Type B pancreatic cell (in vitro differentiated cells): ENCODE results near the gene C4orf50. TPM values are rescaled to one million over a fixed set of nuclear protein-coding genes. Genes with fewer than 3 reads are reported as not detected.

Experiments
- DNase-seq: peaks from one replicate; pipeline ENCODE4 v3.0.0; 2021; ENCODE audit warnings: mixed read lengths; ENCODE audit not compliant: unreplicated experiment; ENCODE audit errors: extremely low spot score
- H3K27ac Mint-ChIP-seq: 2 replicates; pipeline ENCODE4 v1.8.0; 2021; ENCODE audit warnings: mild to moderate bottlenecking, mixed read lengths
- H3K27me3 Mint-ChIP-seq: 2 replicates; pipeline ENCODE4 v1.8.0; 2021; ENCODE audit warnings: mixed read lengths
- H3K36me3 Mint-ChIP-seq: 2 replicates; pipeline ENCODE4 v1.8.0; 2021; ENCODE audit warnings: mixed read lengths
- H3K4me1 Mint-ChIP-seq: one replicate; pipeline ENCODE4 v1.8.0; 2021; ENCODE audit warnings: mixed read lengths; ENCODE audit not compliant: unreplicated experiment
- H3K4me3 Mint-ChIP-seq: 2 replicates; pipeline ENCODE4 v1.8.0; 2021; ENCODE audit warnings: mild to moderate bottlenecking, mixed read lengths
- H3K9me3 Mint-ChIP-seq: 2 replicates; pipeline ENCODE4 v1.8.0; 2021; ENCODE audit warnings: mixed read lengths
- long read RNA-seq: library from polyadenylated mRNA; unstranded; transcript quantifications from one replicate; pipeline ENCODE4 v2.0.0, GENCODE V29; 2020
- total RNA-seq: library from RNA; stranded (reverse); gene quantifications from 2 replicates; pipeline ENCODE4 v1.2.1, GENCODE V29; 2021; ENCODE audit warnings: low replicate concordance
- TF ChIP-seq, protein P1 (sequence below): fragments of 200-600 bp; sonication (generic); conservative IDR thresholded peaks from 2 replicates; pipeline ENCODE4 v1.5.0; 2021; ENCODE audit warnings: antibody characterized with exemption, mild to moderate bottlenecking

C4orf50 gene
- 0.19 and 0.52 TPM in 2 replicates for total RNA-seq
- long read RNA-seq, partial matches to known transcripts: 0 of 3 reads
- long read RNA-seq, other reads (novel, unspliced or antisense): 3 of 3 reads

DNA sequence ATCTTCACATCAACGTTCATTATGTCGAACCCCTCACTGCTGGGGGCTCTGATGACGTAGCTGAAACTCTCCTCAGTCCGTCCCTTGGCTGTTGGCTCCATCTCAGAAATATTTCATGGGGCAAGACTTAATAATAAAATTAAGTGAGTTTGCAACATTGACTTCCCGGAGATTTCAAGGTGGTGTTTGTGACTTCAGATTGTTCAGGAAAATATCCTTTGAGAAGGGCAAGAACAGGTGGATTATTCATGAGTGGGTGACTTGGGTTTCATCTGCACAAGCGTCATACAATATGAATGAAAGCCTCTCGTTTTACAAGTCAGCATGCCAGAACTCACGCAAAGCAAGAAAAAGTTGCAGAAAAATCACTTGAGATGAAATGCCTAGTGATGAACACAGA is at the start of gene C4orf50:
TSS of gene C4orf50 (minus strand) at position 101 of the 400 bp plus-strand sequence.
- no peaks in the 10 kb centered on the region for H3K36me3 Mint-ChIP-seq
- TF ChIP-seq, protein P1, sequence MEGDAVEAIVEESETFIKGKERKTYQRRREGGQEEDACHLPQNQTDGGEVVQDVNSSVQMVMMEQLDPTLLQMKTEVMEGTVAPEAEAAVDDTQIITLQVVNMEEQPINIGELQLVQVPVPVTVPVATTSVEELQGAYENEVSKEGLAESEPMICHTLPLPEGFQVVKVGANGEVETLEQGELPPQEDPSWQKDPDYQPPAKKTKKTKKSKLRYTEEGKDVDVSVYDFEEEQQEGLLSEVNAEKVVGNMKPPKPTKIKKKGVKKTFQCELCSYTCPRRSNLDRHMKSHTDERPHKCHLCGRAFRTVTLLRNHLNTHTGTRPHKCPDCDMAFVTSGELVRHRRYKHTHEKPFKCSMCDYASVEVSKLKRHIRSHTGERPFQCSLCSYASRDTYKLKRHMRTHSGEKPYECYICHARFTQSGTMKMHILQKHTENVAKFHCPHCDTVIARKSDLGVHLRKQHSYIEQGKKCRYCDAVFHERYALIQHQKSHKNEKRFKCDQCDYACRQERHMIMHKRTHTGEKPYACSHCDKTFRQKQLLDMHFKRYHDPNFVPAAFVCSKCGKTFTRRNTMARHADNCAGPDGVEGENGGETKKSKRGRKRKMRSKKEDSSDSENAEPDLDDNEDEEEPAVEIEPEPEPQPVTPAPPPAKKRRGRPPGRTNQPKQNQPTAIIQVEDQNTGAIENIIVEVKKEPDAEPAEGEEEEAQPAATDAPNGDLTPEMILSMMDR: no peak
- no peak within 1 kb of the TSS for H3K27ac Mint-ChIP-seq
- H3K9me3 Mint-ChIP-seq: no peaks in the 10 kb centered on the region
- peaks cover 5% of the 10 kb centered on the region for H3K4me1 Mint-ChIP-seq
- peaks cover 25% of the 10 kb centered on the region for H3K27me3 Mint-ChIP-seq
- no peak within 1 kb of the TSS for H3K4me3 Mint-ChIP-seq
- DNase-seq: no peak

DNA sequence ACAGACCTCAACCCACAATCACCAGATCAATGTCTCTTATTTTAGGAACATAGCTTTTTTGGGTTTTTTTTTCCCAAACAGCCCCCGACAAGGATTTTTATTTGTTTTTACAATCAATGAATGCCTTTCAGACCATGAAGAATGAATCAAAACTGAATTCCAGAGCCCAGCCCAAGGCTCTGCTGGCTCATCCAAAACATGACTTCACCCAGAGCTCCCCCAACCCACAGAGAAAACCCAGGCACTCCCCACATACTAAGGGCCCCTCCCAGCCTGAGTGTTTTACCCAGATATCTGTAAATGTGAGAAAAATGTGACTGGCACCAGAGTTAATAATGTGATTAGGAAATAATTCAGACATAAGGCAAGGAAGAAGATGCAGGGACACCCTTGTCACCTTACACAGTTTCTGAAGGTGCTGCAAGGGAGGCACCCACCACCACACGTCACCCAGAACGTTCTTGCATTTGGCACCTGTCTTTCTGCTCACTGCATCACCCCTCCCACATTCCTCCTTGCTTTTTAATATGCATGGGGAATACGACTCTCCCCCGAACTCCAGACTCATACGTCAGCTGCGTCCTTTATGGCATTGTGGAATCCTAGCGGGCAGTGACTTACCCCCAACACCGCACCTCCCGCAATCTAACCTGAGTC is 47.8 kb upstream of the C4orf50 start:
- no peaks in the 10 kb centered on the region for H3K9me3 Mint-ChIP-seq
- no peaks in the 10 kb centered on the region for H3K4me1 Mint-ChIP-seq
- TF ChIP-seq, protein P1: no peak
- H3K27me3 Mint-ChIP-seq: peaks cover 27% of the 10 kb centered on the region
- H3K4me3 Mint-ChIP-seq: no peak overlapping the region
- H3K27ac Mint-ChIP-seq: no peak overlapping the region
- DNase-seq: no peak
- no peaks in the 10 kb centered on the region for H3K36me3 Mint-ChIP-seq

DNA sequence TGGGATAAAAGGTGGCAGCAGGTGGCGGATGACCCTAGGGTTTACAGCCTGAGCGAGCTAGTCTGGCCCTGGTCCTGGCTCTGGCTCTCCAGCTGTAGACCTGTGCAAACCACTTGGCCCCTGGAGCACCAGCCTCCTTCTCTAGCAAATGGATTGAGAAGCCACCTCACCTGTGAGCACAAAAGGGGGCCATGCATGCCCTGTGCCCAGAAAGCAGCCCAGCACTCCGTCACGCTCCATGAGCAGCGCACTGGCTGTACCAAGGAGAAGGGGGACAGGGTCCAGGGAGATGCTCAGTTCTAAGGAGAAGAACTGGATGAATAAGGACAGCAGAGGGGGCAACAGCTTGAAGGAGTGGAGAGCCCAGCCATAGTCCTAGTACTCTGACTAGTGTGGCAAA is 46.9 kb upstream of the C4orf50 start:
- H3K4me3 Mint-ChIP-seq: no peak overlapping the region
- peaks cover 27% of the 10 kb centered on the region for H3K27me3 Mint-ChIP-seq
- no peaks in the 10 kb centered on the region for H3K4me1 Mint-ChIP-seq
- DNase-seq: no peak
- TF ChIP-seq, protein P1: no peak
- H3K36me3 Mint-ChIP-seq: no peaks in the 10 kb centered on the region
- H3K27ac Mint-ChIP-seq: no peak overlapping the region
- no peaks in the 10 kb centered on the region for H3K9me3 Mint-ChIP-seq

DNA sequence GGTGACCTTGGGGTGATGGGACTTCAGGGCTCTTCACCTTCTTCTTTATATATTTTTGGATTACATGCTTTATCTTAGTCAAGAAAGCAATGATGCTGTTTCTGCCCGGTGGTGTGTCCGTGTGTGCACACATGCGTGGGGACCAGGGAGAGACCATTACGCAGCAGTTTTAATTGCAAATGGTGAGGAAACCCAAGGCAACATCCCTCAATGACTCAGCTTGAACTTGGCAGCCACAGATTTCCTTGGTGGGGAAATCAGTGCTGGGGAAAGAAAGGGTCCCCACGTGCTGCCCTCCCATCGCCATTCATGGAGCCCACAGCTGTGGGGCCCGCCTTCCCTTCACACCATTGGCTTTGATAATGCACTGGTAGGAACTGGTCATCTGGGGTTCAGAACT is 46.2 kb upstream of the C4orf50 start:
- Mint-ChIP-seq H3K36me3 (no peaks in the 10 kb centered on the region), H3K27me3 (peaks cover 26% of the 10 kb centered on the region), H3K4me3 (no peak overlapping the region), H3K27ac (no peak overlapping the region), H3K4me1 (no peaks in the 10 kb centered on the region), H3K9me3 (no peaks in the 10 kb centered on the region)
- DNase-seq: no peak
- TF ChIP-seq, protein P1: no peak

DNA sequence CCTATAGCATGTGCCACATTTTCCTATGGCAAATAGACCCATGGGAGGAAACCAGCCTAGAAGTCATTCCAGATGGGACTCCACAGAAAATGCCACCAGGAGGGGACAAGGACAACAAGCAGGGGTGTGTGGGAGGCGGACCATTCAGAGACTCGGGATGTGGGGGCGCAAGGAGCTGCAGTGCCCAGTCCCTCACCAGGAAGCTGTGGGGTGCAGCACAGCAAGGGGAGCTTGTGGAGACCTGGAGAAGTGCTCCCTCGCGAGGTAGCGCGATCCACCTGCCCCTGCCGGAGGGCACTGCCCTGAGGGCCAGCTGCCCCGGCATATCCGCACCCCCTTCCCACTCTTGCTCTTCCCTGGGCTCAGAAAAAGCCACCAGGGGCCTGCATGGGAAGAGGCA is 45.5 kb upstream of the C4orf50 start:
- H3K27me3 Mint-ChIP-seq: peaks cover 24% of the 10 kb centered on the region
- no peaks in the 10 kb centered on the region for H3K9me3 Mint-ChIP-seq
- no peak for DNase-seq
- H3K36me3 Mint-ChIP-seq: no peaks in the 10 kb centered on the region
- H3K27ac Mint-ChIP-seq: no peak overlapping the region
- H3K4me1 Mint-ChIP-seq: no peaks in the 10 kb centered on the region
- TF ChIP-seq, protein P1: no peak
- H3K4me3 Mint-ChIP-seq: no peak overlapping the region
